ENCODE data around the gene ARSG. TPM values are rescaled to one million over a fixed set of nuclear protein-coding genes. Genes with fewer than 3 reads are reported as not detected.

The ARSG gene
- total and polyA plus RNA-seq, 2 of the 8 experiments (the other 6 are each of a cell fraction or from before 2014, with no cell fraction given): 3.3 to 4.0 TPM

DNA sequence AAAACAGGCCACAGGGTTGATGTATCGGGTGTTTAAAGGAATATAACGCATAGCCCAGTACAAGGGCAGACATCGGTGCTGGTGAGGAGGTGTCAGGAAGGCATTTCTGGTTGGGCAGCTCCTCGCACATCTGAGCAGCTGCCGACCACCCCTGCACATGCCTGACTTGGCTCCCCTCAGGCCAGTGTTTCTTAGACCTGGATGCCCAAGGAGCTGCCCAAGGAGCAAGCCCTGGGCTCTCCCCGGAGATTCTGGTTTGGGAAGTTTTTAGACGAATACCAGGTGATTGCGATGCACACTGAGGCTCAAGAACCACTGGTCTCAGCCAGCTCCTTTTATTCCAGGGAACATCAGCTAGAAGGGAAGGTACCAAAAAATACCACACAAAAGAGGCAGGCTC, 154.4 kb downstream of the ARSG start:
- Histone ChIP-seq H2AK5ac (ENCODE audit: low read depth, low read length) (no peak overlapping the region), H3K56ac (replicated peaks; ENCODE audit: insufficient read length, low read depth, low read length) (no peak overlapping the region), H2BK5ac (ENCODE audit: low read depth, low read length) (no peak overlapping the region), H3K9ac (replicated peaks in 1 of 4; ENCODE audit: extremely low read depth in 1 of 4, low read depth in 3 of 4, low read length in 3 of 4) (no peak overlapping the region), H3K79me2 (ENCODE audit: control insufficient read depth in 1 of 2, insufficient read depth in 2 of 2, low read length in 2 of 2) (no peaks in the 10 kb centered on the region), H4K20me1 (replicated peaks in 1 of 2; ENCODE audit: control insufficient read depth in 1 of 2, insufficient read depth in 2 of 2, low read length in 2 of 2) (no peaks in the 10 kb centered on the region), H2BK12ac (ENCODE audit: low read depth, low read length) (no peak overlapping the region), H4K91ac (replicated peaks; ENCODE audit: insufficient read length, low read length) (no peak overlapping the region), H2BK15ac (ENCODE audit: low read length) (no peak overlapping the region), H2BK120ac (replicated peaks; ENCODE audit: low read depth, low read length) (no peak overlapping the region), H2BK20ac (ENCODE audit: low read length) (no peak overlapping the region), H3K27me3 (replicated peaks in 1 of 4; ENCODE audit: control insufficient read depth in 3 of 4, extremely low read depth in 1 of 4, insufficient read depth in 3 of 4, low read length in 3 of 4) (no peaks in the 10 kb centered on the region), H3K14ac (ENCODE audit: insufficient read length) (no peak overlapping the region), H3K4me3 (ENCODE audit: extremely low read depth in 1 of 4, insufficient read depth in 2 of 4, low read depth in 3 of 4, low read length in 4 of 4) (no peak overlapping the region), H3K79me1 (ENCODE audit: low read depth, low read length) (no peaks in the 10 kb centered on the region), H3K23ac (ENCODE audit: insufficient read length) (no peak overlapping the region), H2AFZ (ENCODE audit: low read length) (no peak overlapping the region), H3K4me2 (ENCODE audit: insufficient read depth in 1 of 2, low read depth in 2 of 2, low read length in 2 of 2) (no peak overlapping the region), H4K5ac (ENCODE audit: insufficient read length, low read depth, low read length) (no peak overlapping the region), H3K18ac (ENCODE audit: extremely low read depth, low read length) (no peak overlapping the region), H3K36me3 (ENCODE audit: control insufficient read depth in 2 of 4, insufficient read depth in 4 of 4, low read length in 3 of 4) (peaks cover 0 to 8% (median under 1%) of the 10 kb centered on the region in 4 experiments; a peak in 1 of 8 replicates), H3K27ac (ENCODE audit: low read depth, low read length) (no peak overlapping the region), H3K4me1 (replicated peaks in 1 of 4; ENCODE audit: control insufficient read depth in 3 of 4, insufficient read depth in 4 of 4, low read length in 3 of 4) (no peaks in the 10 kb centered on the region), H3K23me2 (ENCODE audit: low read depth, low read length) (no peaks in the 10 kb centered on the region), H3K4ac (replicated peaks; ENCODE audit: insufficient read length, low read depth, low read length) (no peak overlapping the region), H4K8ac (ENCODE audit: extremely low read depth, insufficient read depth, low read length) (no peak overlapping the region; the same call in 1 of the 2 replicates), H3K9me3 (ENCODE audit: insufficient read depth in 2 of 2, low read depth in 1 of 2, low read length in 1 of 2) (no peaks in the 10 kb centered on the region)
- TF ChIP-seq NANOG (IDR thresholded peaks at IDR 0.05; ENCODE audit: insufficient read depth, low read depth, low read length, poor library complexity, severe bottlenecking): no peak
- TF ChIP-seq, protein P1, sequence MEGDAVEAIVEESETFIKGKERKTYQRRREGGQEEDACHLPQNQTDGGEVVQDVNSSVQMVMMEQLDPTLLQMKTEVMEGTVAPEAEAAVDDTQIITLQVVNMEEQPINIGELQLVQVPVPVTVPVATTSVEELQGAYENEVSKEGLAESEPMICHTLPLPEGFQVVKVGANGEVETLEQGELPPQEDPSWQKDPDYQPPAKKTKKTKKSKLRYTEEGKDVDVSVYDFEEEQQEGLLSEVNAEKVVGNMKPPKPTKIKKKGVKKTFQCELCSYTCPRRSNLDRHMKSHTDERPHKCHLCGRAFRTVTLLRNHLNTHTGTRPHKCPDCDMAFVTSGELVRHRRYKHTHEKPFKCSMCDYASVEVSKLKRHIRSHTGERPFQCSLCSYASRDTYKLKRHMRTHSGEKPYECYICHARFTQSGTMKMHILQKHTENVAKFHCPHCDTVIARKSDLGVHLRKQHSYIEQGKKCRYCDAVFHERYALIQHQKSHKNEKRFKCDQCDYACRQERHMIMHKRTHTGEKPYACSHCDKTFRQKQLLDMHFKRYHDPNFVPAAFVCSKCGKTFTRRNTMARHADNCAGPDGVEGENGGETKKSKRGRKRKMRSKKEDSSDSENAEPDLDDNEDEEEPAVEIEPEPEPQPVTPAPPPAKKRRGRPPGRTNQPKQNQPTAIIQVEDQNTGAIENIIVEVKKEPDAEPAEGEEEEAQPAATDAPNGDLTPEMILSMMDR (IDR thresholded peaks at IDR 0.05; ENCODE audit: control extremely low read depth in 1 of 3, insufficient read depth in 1 of 3, low read depth in 1 of 3, low read length in 3 of 3): no peak
- TF ChIP-seq SIN3A (conservative IDR thresholded peaks at IDR 0.05 in 1 of 2, IDR thresholded peaks at IDR 0.05 in 1 of 2; ENCODE audit: low read depth in 1 of 2, low read length in 2 of 2): no peak
- TF ChIP-seq CEBPB (IDR thresholded peaks at IDR 0.05; ENCODE audit: low read depth, low read length): no peak
- TF ChIP-seq SP4 (IDR thresholded peaks at IDR 0.05; ENCODE audit: low read length): no peak
- no peak for TF ChIP-seq TEAD4 (IDR thresholded peaks at IDR 0.05; ENCODE audit: low read depth, low read length)
- TF ChIP-seq CBX8 (IDR thresholded peaks at IDR 0.05; ENCODE audit: borderline replicate concordance, low read depth, low read length): no peak
- no peak for TF ChIP-seq ASH2L (IDR thresholded peaks at IDR 0.05; ENCODE audit: low read length)
- ChIA-PET POLR2A (ENCODE audit: partially characterized antibody) (interaction anchor here (0.6 to 1.6 kb wide), 3 partner anchors 11 to 244 kb away, joined by 3 to 6 read pairs (median 5); partner anchors contain the start of gene WIPI1), CTCF (ENCODE audit: partially characterized antibody) (interaction anchor here (0.7 to 9.2 kb wide), 6 partner anchors 11 to 233 kb away, joined by 3 to 67 read pairs (median 4); no protein-coding TSS in a partner anchor)
- DNase-seq (ENCODE audit: low read depth in 1 of 2, low spot score in 2 of 2): no peak
- FAIRE-seq: no peak
- 93% methylated on average over 8 of the region's 8 CpGs; no CpG with 5 or more reads in 1 of the 2 experiments for WGBS, 2 experiments (ENCODE audit: extremely low coverage in 1 of 2, insufficient coverage in 1 of 2, insufficient read length in 1 of 2, insufficient replicate concordance in 2 of 2, low coverage in 1 of 2, low lambda C conversion rate in 2 of 2, missing lambda C conversion rate in 1 of 2)

All from H1 (cell line).